ENCODE data around the gene ATAD2B.
"Not testable (repeated sequence)": the region's sequence is repeated elsewhere in the genome, so short reads cannot be mapped to it uniquely, and the experiment has no call there.

Gene ATAD2B

GRCh38 chr2:23723029-23723428 lies 203.9 kb downstream of the ATAD2B start:
- not testable (repeated sequence) for FAIRE-seq

GRCh38 chr2:23722255-23722654 lies 204.7 kb downstream of the ATAD2B start:
- FAIRE-seq, result no peak

DNA sequence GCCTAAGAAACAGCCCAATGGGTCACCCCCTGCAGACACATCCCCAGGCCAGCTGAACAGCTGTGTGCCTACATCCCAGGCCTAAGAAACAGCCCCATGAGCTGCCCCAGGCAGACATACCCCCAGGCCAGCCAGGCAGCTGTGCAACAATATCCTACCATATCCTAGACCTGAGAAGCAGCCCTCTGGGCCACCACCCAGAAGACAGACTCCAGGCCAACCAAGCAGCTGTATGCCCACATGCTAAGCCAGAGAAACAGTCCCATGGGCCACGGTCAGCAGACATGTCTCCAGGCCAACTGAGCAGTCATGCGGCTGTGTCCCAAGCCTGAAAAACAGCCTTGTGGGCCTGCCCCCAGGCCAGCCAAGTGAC lies 205.5 kb downstream of the ATAD2B start:
- FAIRE-seq, result no peak

- no peak for FAIRE-seq
These were observed 206.0 kb downstream of the ATAD2B start for GRCh38 chr2:23720705-23721453.

GRCh38 chr2:23719716-23720115 lies 207.2 kb downstream of the ATAD2B start:
- no peak for FAIRE-seq

DNA sequence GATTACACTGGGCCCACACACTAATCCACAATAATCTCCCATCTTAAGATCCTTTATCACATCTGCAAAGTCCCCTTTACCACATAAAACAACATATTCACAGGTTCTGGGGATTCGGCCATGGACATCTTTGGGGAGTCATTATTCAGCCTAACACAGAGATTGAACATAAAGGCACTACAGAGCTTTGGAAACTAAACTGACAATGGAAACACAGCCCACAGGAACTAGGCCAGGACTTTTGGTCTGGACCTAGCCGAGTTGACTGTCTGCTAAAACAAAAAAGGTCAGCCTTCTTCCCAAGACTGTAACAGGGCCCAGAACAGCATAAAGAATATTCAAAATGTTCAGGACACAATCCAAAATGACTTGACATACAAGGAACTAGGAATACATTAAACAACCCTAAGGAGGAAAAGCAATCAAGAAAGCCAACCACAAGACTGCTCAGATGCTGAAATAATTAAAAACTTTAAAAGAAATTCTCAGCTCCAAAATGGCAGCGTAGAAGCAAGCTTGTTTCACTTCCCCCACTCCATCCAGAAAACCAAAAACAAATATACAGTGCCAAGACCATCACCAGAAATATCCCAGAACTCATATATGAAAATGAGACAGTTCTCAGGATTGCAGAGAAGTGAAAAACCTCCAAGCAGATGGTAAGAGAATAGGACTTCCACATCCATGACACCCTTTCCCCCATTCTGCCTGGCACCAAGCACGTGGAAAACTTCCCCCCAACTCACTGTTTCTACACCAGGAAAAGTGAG lies 207.8 kb downstream of the ATAD2B start:
- FAIRE-seq, result no peak

- no peak for FAIRE-seq
These were observed 213.6 kb downstream of the ATAD2B start for GRCh38 chr2:23713351-23713750.

GRCh38 chr2:23712756-23713151 lies 214.2 kb downstream of the ATAD2B start:
- FAIRE-seq, result no peak

DNA sequence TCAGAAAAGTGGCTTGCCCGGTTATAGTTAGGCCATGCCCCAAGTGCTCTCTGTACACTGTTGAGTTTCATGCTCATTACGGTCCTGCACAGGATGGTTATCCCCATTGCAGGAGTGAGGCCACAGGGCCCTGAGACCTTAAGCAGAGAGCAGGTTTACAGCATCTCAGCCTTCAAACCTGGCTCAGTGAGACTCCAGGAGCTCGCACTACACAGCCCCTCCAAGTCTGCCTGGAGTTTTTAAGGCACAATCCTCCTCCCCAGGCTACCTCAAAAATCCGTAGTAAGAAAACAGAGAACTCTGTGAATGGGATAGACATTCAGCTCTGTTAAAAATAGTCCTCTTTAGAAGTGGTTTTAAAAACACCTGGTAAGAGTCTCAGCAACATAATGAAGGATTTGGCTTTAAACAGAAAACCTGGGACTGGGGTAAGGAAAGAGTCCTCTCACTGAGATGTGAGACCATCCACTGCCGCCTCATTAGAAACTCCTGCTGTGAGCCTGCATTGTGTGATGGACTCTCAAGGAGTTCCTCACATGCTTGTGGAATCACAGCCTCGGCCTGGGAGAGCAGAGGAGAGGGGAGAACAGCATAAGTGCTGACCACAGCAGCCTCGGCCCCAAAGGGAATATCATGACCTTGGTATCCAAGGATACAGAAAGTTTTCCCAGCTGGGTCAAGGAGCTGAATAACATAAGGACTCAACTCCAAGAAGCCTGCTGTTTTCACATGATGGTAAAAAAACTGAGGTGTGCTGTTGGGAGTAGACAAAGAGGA lies 214.8 kb downstream of the ATAD2B start:
- no peak for FAIRE-seq

GRCh38 chr2:23709311-23709710 lies 217.6 kb downstream of the ATAD2B start:
- FAIRE-seq, result no peak

DNA sequence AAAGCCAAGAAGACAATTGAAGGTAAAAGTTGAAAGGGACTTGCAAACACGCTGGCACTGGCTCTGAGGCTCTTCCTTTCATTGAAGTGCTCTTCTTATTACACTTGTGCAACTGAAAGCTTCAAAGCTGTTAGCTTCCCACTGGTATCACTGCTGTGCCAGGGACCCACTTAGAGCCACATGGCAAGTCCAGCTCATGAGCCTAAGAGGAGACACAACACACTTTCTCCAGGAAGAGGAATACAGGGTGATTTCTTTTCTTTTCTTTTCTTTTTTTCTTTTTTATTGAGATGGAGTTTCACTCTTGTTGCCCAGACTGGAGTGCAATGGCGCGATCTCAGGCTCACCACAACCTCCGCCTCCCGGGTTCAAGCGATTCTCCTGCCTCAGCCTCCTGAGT lies 218.2 kb downstream of the ATAD2B start:
- no peak for FAIRE-seq

DNA sequence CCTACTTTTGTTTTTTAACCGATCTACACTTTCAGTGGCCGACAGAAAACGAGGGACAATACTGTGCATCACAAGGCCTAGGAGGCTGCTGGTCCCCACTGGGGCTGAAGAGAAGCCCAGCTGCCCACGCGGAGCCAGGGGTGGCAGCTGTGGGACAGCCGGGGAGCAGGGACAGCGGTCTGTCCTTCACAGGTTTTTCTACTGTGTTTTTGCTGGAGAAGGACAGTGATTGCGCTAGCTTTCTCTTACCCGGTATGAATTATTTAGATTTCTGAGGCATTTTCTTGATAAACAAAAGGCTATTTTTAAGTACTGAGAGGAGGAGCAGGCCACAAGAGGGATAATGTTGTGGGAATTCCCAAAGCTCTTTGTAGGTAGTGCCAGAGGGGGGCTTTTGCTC lies 219.8 kb downstream of the ATAD2B start:
- no peak for FAIRE-seq

DNA sequence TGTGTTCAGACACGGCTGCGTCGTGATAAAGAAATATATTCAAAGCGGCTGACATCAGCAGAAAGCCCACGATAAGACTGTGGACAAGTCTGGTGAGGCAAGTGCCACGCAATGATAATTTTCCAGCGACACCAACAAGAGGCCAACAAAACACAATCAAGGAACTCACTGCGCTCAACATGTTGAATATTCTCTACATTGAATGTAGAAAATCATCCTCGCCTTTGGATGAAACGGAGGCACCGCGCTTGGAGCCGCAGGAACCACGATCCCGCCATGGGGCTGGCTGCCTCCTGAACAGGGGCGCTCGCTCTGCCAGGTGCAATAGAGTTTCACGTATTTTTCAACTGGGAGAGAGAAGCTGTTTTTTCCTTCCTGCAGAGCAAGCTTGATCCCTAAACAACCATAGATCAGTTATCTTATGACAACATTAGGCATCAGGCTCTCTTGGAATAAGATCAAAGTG lies 220.3 kb downstream of the ATAD2B start:
- FAIRE-seq, result no peak

- no peak for FAIRE-seq
These were observed 220.9 kb downstream of the ATAD2B start for GRCh38 chr2:23705771-23706612.

DNA sequence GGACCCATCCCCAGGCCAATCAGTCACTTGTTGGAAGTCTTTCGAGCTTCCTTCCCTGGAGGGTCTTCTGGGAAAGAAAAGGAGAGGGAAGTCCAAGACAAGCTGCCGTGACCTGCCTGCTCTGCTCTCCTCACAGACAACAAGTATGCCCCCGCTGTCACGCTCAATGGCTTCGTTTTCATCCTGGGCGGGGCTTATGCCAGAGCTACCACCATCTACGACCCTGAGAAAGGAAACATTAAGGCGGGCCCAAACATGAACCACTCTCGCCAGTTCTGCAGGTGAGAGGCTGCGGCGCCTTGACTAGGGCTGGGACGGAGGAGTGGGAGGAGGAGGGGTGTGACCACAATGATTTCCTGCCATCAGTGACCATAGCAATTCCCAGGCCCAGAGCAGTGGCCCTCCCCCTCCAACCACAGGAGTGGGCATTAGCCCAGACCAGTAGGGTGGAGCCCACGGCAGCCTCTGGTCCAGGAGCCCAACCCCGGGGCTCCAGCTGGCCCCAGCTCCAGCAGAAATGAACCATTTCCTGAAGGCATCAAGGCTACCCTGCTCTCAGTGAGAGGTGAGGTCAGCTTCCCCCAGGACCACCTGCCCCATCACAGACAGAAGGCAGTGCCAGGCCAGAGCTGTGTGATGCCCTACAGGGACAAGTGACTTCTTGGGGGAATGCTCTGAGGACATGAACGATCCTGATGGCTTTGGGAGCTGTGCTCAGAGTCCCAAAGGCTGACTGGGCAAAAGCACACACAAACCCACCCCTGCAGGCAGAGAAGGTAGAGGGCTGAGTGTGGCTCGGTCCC lies 223.1 kb downstream of the ATAD2B start:
- FAIRE-seq, result no peak

GRCh38 chr2:23703037-23703582 lies 223.8 kb downstream of the ATAD2B start:
- no peak for FAIRE-seq

GRCh38 chr2:23700627-23701026 lies 226.3 kb downstream of the ATAD2B start:
- no peak for FAIRE-seq

DNA sequence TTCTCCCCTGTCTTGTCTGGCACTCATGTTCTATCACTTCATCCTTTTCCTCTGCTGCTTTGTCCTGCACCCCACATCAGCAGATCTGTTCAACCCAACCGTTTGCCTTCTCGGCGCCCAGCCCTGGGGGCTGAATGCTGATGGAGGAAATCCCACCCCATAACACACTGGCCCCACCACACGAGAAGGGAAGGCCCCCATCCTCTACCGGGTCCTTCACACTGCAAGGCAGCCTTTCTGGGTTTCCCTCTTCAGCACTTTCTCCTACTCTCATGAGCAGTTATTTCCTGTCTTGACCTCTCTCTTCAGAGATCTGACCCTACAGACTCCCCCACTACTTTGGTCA lies 227.4 kb downstream of the ATAD2B start:
- no peak for FAIRE-seq

- no peak for FAIRE-seq
These were observed 228.0 kb downstream of the ATAD2B start for GRCh38 chr2:23698721-23699579.

Measured in islet of Langerhans (tissue), 1 donor.